ENCODE data around the gene KLRC1. TPM values are rescaled to one million over a fixed set of nuclear protein-coding genes. Genes with fewer than 3 reads are reported as not detected.

The KLRC1 gene
- total and polyA plus RNA-seq, 4 donors, result 0.10 to 1.5 (median 1.3) TPM

DNA sequence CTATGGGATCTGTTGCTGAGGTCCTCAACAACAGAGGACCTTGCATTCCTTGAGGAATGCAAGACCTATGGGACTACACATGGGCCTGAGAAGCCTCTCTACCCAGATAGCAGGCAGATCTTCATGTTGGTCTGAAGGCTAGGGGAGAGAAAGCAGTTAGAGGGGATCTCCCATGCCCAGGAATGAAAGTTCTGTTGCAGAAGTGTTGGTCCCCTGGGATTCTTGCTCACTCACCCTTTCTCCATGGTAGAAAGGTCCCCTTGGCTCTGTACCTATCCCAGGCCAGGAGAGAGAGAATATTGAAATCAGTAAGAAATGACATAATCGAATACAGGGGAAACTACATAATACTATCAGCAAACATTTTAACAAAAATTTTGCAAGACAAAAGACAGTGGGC, 16.5 kb upstream of the KLRC1 start:
- no peak overlapping the region for H3K9ac ChIP-seq (ENCODE audit: low read depth in 1 of 2, low read length in 2 of 2)
- peaks cover 0 to 7% (median 0%) of the 10 kb centered on the region in 4 donors for H3K27me3 ChIP-seq (ENCODE audit: control insufficient read depth in 4 of 4, insufficient read depth in 4 of 4, low read length in 3 of 4)
- H3K27ac ChIP-seq (ENCODE audit: low read depth in 1 of 2, low read length in 2 of 2), result no peak overlapping the region
- no peaks in the 10 kb centered on the region for H3K9me3 ChIP-seq (ENCODE audit: control insufficient read depth in 4 of 4, low read length in 3 of 4)
- 84% methylated on average over 1 of the region's 1 CpG for WGBS
- H3K4me1 ChIP-seq (ENCODE audit: control insufficient read depth in 4 of 4, insufficient read depth in 4 of 4, low read length in 3 of 4), result no peaks in the 10 kb centered on the region
- no peak overlapping the region for H3K4me3 ChIP-seq (ENCODE audit: low read depth in 1 of 3, low read length in 3 of 3)
- no peak for DNase-seq (ENCODE audit: low spot score)
- TF ChIP-seq RXRA (IDR thresholded peaks at IDR 0.05), result no peak
- H3K36me3 ChIP-seq (ENCODE audit: control insufficient read depth in 4 of 4, insufficient read depth in 3 of 4, low read depth in 1 of 4, low read length in 3 of 4), result no peaks in the 10 kb centered on the region

GRCh38 chr12:10466311-10466710, 13.1 kb upstream of the KLRC1 start:
- no peak for TF ChIP-seq HNF4A (conservative IDR thresholded peaks at IDR 0.05)
- no peak for TF ChIP-seq EGR1 (IDR thresholded peaks at IDR 0.05; ENCODE audit: low read depth in 2 of 2)
- no peak for TF ChIP-seq RXRA (IDR thresholded peaks at IDR 0.05)
- TF ChIP-seq RAD21 (IDR thresholded peaks at IDR 0.05), result no peak
- no peak for TF ChIP-seq ATF3 (IDR thresholded peaks at IDR 0.05)
- no peak for TF ChIP-seq JUND (IDR thresholded peaks at IDR 0.05)
- TF ChIP-seq HNF4G (IDR thresholded peaks at IDR 0.05), result no peak
- TF ChIP-seq, protein P1, sequence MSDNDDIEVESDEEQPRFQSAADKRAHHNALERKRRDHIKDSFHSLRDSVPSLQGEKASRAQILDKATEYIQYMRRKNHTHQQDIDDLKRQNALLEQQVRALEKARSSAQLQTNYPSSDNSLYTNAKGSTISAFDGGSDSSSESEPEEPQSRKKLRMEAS (IDR thresholded peaks at IDR 0.05), result no peak
- TF ChIP-seq, protein P2, sequence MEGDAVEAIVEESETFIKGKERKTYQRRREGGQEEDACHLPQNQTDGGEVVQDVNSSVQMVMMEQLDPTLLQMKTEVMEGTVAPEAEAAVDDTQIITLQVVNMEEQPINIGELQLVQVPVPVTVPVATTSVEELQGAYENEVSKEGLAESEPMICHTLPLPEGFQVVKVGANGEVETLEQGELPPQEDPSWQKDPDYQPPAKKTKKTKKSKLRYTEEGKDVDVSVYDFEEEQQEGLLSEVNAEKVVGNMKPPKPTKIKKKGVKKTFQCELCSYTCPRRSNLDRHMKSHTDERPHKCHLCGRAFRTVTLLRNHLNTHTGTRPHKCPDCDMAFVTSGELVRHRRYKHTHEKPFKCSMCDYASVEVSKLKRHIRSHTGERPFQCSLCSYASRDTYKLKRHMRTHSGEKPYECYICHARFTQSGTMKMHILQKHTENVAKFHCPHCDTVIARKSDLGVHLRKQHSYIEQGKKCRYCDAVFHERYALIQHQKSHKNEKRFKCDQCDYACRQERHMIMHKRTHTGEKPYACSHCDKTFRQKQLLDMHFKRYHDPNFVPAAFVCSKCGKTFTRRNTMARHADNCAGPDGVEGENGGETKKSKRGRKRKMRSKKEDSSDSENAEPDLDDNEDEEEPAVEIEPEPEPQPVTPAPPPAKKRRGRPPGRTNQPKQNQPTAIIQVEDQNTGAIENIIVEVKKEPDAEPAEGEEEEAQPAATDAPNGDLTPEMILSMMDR (IDR thresholded peaks at IDR 0.05; ENCODE audit: low read depth, low read length, missing input control), result no peak
- no peak for TF ChIP-seq NR2F2 (IDR thresholded peaks at IDR 0.05)
- no peak for TF ChIP-seq GABPA (IDR thresholded peaks at IDR 0.05 in 1 of 2, conservative IDR thresholded peaks at IDR 0.05 in 1 of 2)
- TF ChIP-seq TAF1 (conservative IDR thresholded peaks at IDR 0.05), result no peak
- Histone ChIP-seq H3K4me3 (ENCODE audit: low read depth in 1 of 3, low read length in 3 of 3) (no peak overlapping the region), H3K9me3 (ENCODE audit: control insufficient read depth in 4 of 4, low read length in 3 of 4) (no peaks in the 10 kb centered on the region), H3K36me3 (ENCODE audit: control insufficient read depth in 4 of 4, insufficient read depth in 3 of 4, low read depth in 1 of 4, low read length in 3 of 4) (no peaks in the 10 kb centered on the region), H3K9ac (ENCODE audit: low read depth in 1 of 2, low read length in 2 of 2) (no peak overlapping the region), H3K27ac (ENCODE audit: low read depth in 1 of 2, low read length in 2 of 2) (no peak overlapping the region), H3K4me1 (ENCODE audit: control insufficient read depth in 4 of 4, insufficient read depth in 4 of 4, low read length in 3 of 4) (no peaks in the 10 kb centered on the region), H3K27me3 (ENCODE audit: control insufficient read depth in 4 of 4, insufficient read depth in 4 of 4, low read length in 3 of 4) (peaks cover 0 to 7% (median 0%) of the 10 kb centered on the region in 4 donors)
- 76% methylated on average over 4 of the region's 4 CpGs for WGBS
- no peak for DNase-seq (ENCODE audit: low spot score)

- peaks cover 0 to 8% (median 0%) of the 10 kb centered on the region in 4 donors for H3K27me3 ChIP-seq (ENCODE audit: control insufficient read depth in 4 of 4, insufficient read depth in 4 of 4, low read length in 3 of 4)
- peaks cover 0 to 4% (median 2%) of the 10 kb centered on the region in 4 donors for H3K9me3 ChIP-seq (ENCODE audit: control insufficient read depth in 4 of 4, low read length in 3 of 4)
- no peak for DNase-seq (ENCODE audit: low spot score)
- H3K4me3 ChIP-seq (ENCODE audit: low read depth in 1 of 3, low read length in 3 of 3), result no peak overlapping the region
- no peak overlapping the region for H3K9ac ChIP-seq (ENCODE audit: low read depth in 1 of 2, low read length in 2 of 2)
- no peaks in the 10 kb centered on the region for H3K4me1 ChIP-seq (ENCODE audit: control insufficient read depth in 4 of 4, insufficient read depth in 4 of 4, low read length in 3 of 4)
- H3K36me3 ChIP-seq (ENCODE audit: control insufficient read depth in 4 of 4, insufficient read depth in 3 of 4, low read depth in 1 of 4, low read length in 3 of 4), result no peaks in the 10 kb centered on the region
- H3K27ac ChIP-seq (ENCODE audit: low read depth in 1 of 2, low read length in 2 of 2), result no peak overlapping the region
- WGBS, result 89% methylated on average over 3 of the region's 3 CpGs
- TF ChIP-seq SP1 (IDR thresholded peaks at IDR 0.05), result no peak
- TF ChIP-seq ATF3 (IDR thresholded peaks at IDR 0.05), result no peak
- TF ChIP-seq HNF4A (conservative IDR thresholded peaks at IDR 0.05), result no peak
- TF ChIP-seq, protein P1 (IDR thresholded peaks at IDR 0.05), result no peak
Measured at GRCh38 chr12:10457760-10458159, 4.6 kb upstream of the KLRC1 start.

All from liver (tissue), 9 donors.